Body of pancreas (tissue), 4 donors: ENCODE data around the gene AGPAT4. TPM values are rescaled to one million over a fixed set of nuclear protein-coding genes. Genes with fewer than 3 reads are reported as not detected.
A peak's percentile ranks its signal among the peaks of the same experiment; 100 is the strongest.

Source experiments
- ATAC-seq: fragments of 150-250 bp; one replicate; pipeline ENCODE4 v1.9.1; 2016
- DNase-seq, 4 donors: peaks; one replicate each; pipeline ENCODE4 v3.0.0-alpha.2; 2019
- H3K27ac ChIP-seq, 4 donors: fragments of 200-600 bp; sonication (generic); 1 replicate in 3 of 4; 2 replicates in 1 of 4; pipeline versions ENCODE4 v1.5.1 to v1.6.1; 2016 to 2019; ENCODE audit warnings: mild to moderate bottlenecking in 1 of 4, mixed read lengths in 1 of 4, moderate library complexity in 1 of 4
- H3K27me3 ChIP-seq, 2 donors: fragments of 200-600 bp; sonication (generic); one replicate each; pipeline ENCODE4 v1.6.0; 2016; ENCODE audit warnings: mild to moderate bottlenecking in 1 of 2
- H3K36me3 ChIP-seq, 2 donors: fragments of 200-600 bp; sonication (generic); replicated peaks in 1 of 2; 2 replicates each; pipeline ENCODE4 v1.5.1; 2016; ENCODE audit warnings: low read depth in 2 of 2; ENCODE audit not compliant: insufficient read depth in 1 of 2
- H3K4me1 ChIP-seq: fragments of 200-600 bp; sonication (generic); one replicate; pipeline ENCODE4 v1.6.0; 2016
- H3K4me3 ChIP-seq, 2 donors: fragments of 200-600 bp; sonication (generic); 1 replicate in 1 of 2; 2 replicates in 1 of 2; pipeline ENCODE4 v1.5.1; 2016 to 2019
- H3K9me3 ChIP-seq, 3 donors: fragments of 200-600 bp; sonication (generic); 1 replicate in 2 of 3; 2 replicates in 1 of 3; pipeline ENCODE4 v1.5.1; 2016
- CTCF ChIP-seq, 7 experiments: fragments of 450-650 bp in 4 of 7; fragments of 200-600 bp in 3 of 7; sonication (generic) in 3 of 7; IDR thresholded peaks; one replicate each; pipeline ENCODE4 v1.5.1; 2016 to 2019; ENCODE audit warnings: antibody characterized with exemption in 7 of 7
- POLR2A ChIP-seq, 3 donors: fragments of 450-650 bp; IDR thresholded peaks; one replicate each; pipeline ENCODE4 v1.6.1; 2016; ENCODE audit warnings: antibody characterized with exemption in 3 of 3, mild to moderate bottlenecking in 2 of 3
- WGBS, 2 donors: methylation state at CpG; one replicate each; pipeline ENCODE4 v1.1.5; 2017; 5-methylcytosine and 5-hydroxymethylcytosine counted together
- intact Hi-C: fragments of 100-400 bp; cut with DNase I; formaldehyde crosslinking; loops from one replicate; pipeline ENCODE4 v1.15.1; 2023
- total RNA-seq, 2 donors: library from RNA; depleted of rRNA; stranded (reverse); fragments of >200 nt; gene quantifications; one replicate each; pipeline ENCODE4 v1.1.0, GENCODE V29; 2016

AGPAT4 gene
- total RNA-seq, 2 donors from 2014 or later, result 1.3 to 2.6 TPM

- no peak for ATAC-seq
- no peak for TF ChIP-seq CTCF (IDR thresholded peaks at IDR 0.05)
- no peak for TF ChIP-seq POLR2A (IDR thresholded peaks at IDR 0.05)
These were observed 61.0 kb downstream of the AGPAT4 start for GRCh38 chr6:161212902-161213301.

GRCh38 chr6:161211380-161212035, 62.4 kb downstream of the AGPAT4 start:
- no peak overlapping the region for H3K4me3 ChIP-seq
- intact Hi-C loops, result no loop called here
- TF ChIP-seq CTCF (IDR thresholded peaks at IDR 0.05) (no peak), POLR2A (IDR thresholded peaks at IDR 0.05) (no peak)
- no peaks in the 10 kb centered on the region for H3K9me3 ChIP-seq
- H3K27me3 ChIP-seq, result no peaks in the 10 kb centered on the region
- no peak for DNase-seq
- no peak for ATAC-seq
- WGBS, 2 donors, result 64 to 69% methylated on average over 3 of the region's 3 CpGs
- no peaks in the 10 kb centered on the region for H3K36me3 ChIP-seq
- H3K27ac ChIP-seq, result no peak overlapping the region
- peaks cover 15% of the 10 kb centered on the region for H3K4me1 ChIP-seq

More at GRCh38 chr6:161212902-161213301, 61.0 kb downstream of the AGPAT4 start:
- peaks cover 15% of the 10 kb centered on the region for H3K4me1 ChIP-seq
- no peaks in the 10 kb centered on the region for H3K9me3 ChIP-seq
- H3K4me3 ChIP-seq, result no peak overlapping the region
- H3K27ac ChIP-seq, result no peak overlapping the region
- peak in 1 of 4 donors; percentile 20 for DNase-seq
- intact Hi-C loops, result no loop called here
- no peaks in the 10 kb centered on the region for H3K27me3 ChIP-seq
- no peaks in the 10 kb centered on the region for H3K36me3 ChIP-seq
- WGBS, 2 donors, result 30 to 35% methylated on average over 1 of the region's 1 CpG

- 93 to 98% methylated on average over 2 of the region's 2 CpGs for WGBS, 2 donors
- Histone ChIP-seq H3K4me3 (no peak overlapping the region), H3K36me3 (no peaks in the 10 kb centered on the region), H3K27me3 (no peaks in the 10 kb centered on the region), H3K27ac (no peak overlapping the region), H3K9me3 (no peaks in the 10 kb centered on the region), H3K4me1 (peaks cover 15% of the 10 kb centered on the region)
- no peak for ATAC-seq
- TF ChIP-seq POLR2A (IDR thresholded peaks at IDR 0.05) (no peak), CTCF (IDR thresholded peaks at IDR 0.05) (no peak)
- intact Hi-C loops, result no loop called here
- no peak for DNase-seq
These were observed 63.0 kb downstream of the AGPAT4 start for GRCh38 chr6:161210857-161211256.

- no peak for ATAC-seq
- Histone ChIP-seq H3K27me3 (no peaks in the 10 kb centered on the region), H3K36me3 (no peaks in the 10 kb centered on the region), H3K4me1 (no peaks in the 10 kb centered on the region), H3K9me3 (no peaks in the 10 kb centered on the region), H3K4me3 (no peak overlapping the region), H3K27ac (no peak overlapping the region)
- 84 to 88% methylated on average over 4 of the region's 4 CpGs for WGBS, 2 donors
- DNase-seq, result no peak
- TF ChIP-seq CTCF (IDR thresholded peaks at IDR 0.05), result no peak
- no peak for TF ChIP-seq POLR2A (IDR thresholded peaks at IDR 0.05)
- intact Hi-C loops, result no loop called here
These were observed 66.7 kb downstream of the AGPAT4 start for GRCh38 chr6:161207200-161207599.
